HUDEP-2 (cell line): Measurements from ENCODE around the gene SLFN14.
"Not testable (repeated sequence)": the region's sequence is repeated elsewhere in the genome, so short reads cannot be mapped to it uniquely, and the experiment has no call there.

Source experiments
- DNase-seq, 76 experiments: peaks; one replicate each; lab custom pipeline; 2025; ENCODE audit not compliant: unreplicated experiment in 76 of 76; lab: John Stamatoyannopoulos, UW

SLFN14 gene

GRCh38 chr17:35529326-35529725 lies 31.3 kb downstream of the SLFN14 start:
- not testable (repeated sequence) for DNase-seq

DNA sequence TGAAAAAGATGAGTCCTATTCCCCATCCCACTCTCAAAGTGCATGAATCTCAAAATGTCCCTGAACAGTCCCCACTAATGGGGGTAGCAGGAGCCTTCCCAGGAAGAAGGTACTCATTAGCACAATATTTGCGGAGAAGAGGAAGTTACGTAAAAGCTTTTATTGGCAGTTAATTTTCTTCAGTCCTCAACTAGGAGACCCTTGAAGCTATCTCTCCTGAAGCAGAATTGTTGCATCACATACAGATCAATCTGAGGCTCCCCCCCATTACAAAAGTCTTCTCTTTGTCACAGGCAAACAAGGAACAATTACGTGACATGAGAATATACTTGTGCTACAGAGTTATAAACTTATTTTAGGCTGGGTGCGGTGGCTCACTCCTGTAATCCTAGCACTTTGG lies 37.3 kb downstream of the SLFN14 start:
- no peak for DNase-seq

DNA sequence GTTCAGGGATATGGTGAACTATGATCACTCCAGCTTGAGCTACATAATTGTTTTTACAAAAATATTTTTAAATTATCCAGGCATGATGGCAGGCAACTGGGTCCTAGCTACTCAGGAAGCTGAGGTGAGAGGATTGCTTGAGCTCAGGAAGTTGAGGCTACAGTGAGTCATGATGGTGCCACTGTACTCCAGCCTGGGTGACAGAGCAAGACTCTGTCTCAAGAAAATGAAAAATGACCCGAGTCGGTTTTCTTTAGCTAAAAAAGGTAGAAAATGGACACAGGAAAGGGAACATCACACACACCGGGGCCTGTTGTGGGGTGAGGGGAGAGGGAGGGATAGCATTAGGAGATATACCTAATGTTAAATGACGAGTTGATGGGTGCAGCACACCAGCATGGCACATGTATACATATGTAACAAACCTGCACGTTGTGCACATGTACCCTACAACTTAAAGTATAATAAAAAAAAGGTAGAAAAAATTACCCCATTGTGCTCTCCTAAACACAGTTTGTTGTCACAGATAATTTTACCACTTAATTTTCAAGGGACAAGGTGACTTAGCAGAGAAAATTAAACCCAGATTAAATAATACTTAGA lies 38.9 kb downstream of the SLFN14 start:
- DNase-seq = not testable (repeated sequence)

DNA sequence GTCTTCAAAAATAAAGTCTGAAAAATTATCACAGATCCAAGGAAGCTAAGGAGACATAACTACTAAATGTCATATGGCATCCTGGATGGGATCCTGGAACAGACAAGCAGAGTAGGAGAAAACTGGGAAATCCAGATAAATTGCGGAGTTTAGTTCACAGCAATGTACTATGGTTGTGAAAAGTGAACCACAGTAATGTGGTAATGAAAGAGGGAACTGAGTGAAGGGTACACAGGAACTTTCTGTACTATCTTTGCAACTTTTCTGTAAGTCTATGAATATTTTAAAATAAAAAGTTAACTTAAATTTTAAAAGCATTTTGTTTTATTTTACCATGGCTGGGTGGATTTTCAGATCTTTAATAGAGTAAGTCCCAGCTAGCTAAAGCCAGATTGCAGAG lies 39.5 kb downstream of the SLFN14 start:
- DNase-seq = no peak

GRCh38 chr17:35519906-35520442 lies 40.6 kb downstream of the SLFN14 start:
- DNase-seq = no peak

DNA sequence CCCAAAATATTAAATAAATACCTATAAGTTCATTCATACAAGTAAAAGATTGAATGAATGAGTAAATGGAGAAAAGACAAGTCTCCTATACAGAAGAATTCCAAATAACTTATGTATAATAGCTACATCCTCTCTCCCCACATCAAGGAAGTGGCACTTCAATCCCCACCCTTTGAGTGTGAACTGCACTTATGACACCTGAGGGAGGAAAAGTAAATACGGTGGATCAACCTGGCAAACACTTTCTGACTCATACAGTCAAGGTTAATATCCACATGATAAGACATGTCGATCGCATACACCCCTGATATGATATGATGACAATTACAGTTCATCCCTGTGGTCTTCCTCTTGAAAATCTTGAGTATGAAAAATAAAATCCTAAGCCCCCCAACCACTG lies 41.2 kb downstream of the SLFN14 start:
- no peak for DNase-seq

- not testable (repeated sequence) for DNase-seq
These were observed 42.2 kb downstream of the SLFN14 start for GRCh38 chr17:35518431-35518830.

DNA sequence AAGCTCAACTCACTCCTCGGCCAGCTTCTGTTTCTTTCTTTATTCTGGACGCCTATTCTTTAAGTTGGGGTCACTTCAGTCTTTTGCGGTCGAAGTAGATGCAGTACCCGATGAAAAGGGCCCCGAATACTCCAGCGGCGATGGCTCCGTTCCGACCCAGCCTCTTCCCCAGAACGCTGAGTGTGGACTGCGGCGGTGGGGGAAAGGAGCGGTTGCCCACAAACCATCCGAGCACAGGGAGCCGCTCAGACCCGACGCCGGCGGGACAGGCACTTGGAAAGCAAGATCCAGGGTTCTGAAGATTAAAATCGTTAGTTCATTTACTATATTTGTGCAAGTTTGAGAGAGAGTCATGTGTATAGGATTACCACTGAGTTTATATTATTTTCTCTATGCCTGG lies 45.6 kb downstream of the SLFN14 start:
- no peak for DNase-seq

DNA sequence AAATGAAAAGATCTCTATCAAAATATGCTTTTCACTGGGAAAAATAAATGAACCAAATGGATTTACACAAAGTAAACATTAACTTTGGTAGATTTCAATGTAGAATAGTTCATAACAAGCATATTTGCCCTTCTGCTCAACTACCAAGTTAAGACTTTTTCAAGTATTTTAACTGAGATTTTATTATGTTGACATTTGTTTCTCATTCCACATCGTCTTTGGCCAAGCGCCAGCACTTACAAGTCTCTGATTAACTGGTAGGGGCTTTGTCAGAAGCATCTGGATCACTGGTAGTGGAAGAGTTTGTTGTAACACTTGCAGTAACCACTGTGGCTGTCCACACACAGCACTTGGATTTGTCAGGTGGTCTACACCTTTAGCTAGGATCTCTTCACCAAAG lies 46.1 kb downstream of the SLFN14 start:
- DNase-seq = no peak
